H9 (cell line): ENCODE data around the gene CYP26A1. TPM values are rescaled to one million over a fixed set of nuclear protein-coding genes. Genes with fewer than 3 reads are reported as not detected.

ENCODE experiments used
- DNase-seq: peaks from one replicate; pipeline ENCODE4 v3.0.0-alpha.2; 2017
- H2AFZ ChIP-seq: one replicate; pipeline ENCODE4 v1.6.1; 2013; ENCODE audit warnings: mild to moderate bottlenecking, low read length, control low read depth, moderate library complexity
- H2AK5ac ChIP-seq: 2 replicates; pipeline ENCODE4 v1.6.1; 2013; ENCODE audit warnings: low read length, control low read depth, mixed read lengths; ENCODE audit not compliant: insufficient read length
- H2BK120ac ChIP-seq: one replicate; pipeline ENCODE4 v1.6.1; 2013; ENCODE audit warnings: low read depth, mild to moderate bottlenecking, low read length, control low read depth, inconsistent platforms; ENCODE audit not compliant: poor library complexity, severe bottlenecking
- H2BK12ac ChIP-seq: 2 replicates; pipeline ENCODE4 v1.6.1; 2013; ENCODE audit warnings: low read length, control low read depth, mixed read lengths, low read depth; ENCODE audit not compliant: insufficient read length
- H2BK15ac ChIP-seq: 2 replicates; pipeline ENCODE4 v1.6.1; 2013; ENCODE audit warnings: low read depth, low read length, control low read depth
- H2BK20ac ChIP-seq: one replicate; pipeline ENCODE4 v1.6.1; 2013; ENCODE audit warnings: low read depth, mild to moderate bottlenecking, low read length, control low read depth, inconsistent platforms; ENCODE audit not compliant: poor library complexity, severe bottlenecking
- H2BK5ac ChIP-seq: 2 replicates; pipeline ENCODE4 v1.6.1; 2013; ENCODE audit warnings: low read length, control low read depth, mixed read lengths; ENCODE audit not compliant: insufficient read length
- H3K14ac ChIP-seq: 2 replicates; pipeline ENCODE4 v1.6.1; 2013; ENCODE audit warnings: low read length, control low read depth; ENCODE audit not compliant: insufficient read depth
- H3K18ac ChIP-seq: 2 replicates; pipeline ENCODE4 v1.6.1; 2013; ENCODE audit warnings: low read depth, mild to moderate bottlenecking, mixed read lengths, low read length, control low read depth; ENCODE audit not compliant: insufficient read length
- H3K23ac ChIP-seq: 2 replicates; pipeline ENCODE4 v1.6.1; 2013; ENCODE audit warnings: low read length, control low read depth, mixed read lengths, low read depth; ENCODE audit not compliant: insufficient read length
- H3K23me2 ChIP-seq: 2 replicates; pipeline ENCODE4 v1.6.1; 2013; ENCODE audit warnings: low read depth, mild to moderate bottlenecking, mixed read lengths, low read length, control low read depth; ENCODE audit not compliant: insufficient read length, poor library complexity, severe bottlenecking
- H3K27ac ChIP-seq: 2 replicates; pipeline ENCODE4 v1.5.1; 2013; ENCODE audit warnings: low read length, control low read depth, mixed read lengths, low read depth; ENCODE audit not compliant: insufficient read length
- H3K27me3 ChIP-seq: 2 replicates; pipeline ENCODE4 v1.6.1; 2013; ENCODE audit warnings: low read length, control low read depth, inconsistent platforms; ENCODE audit not compliant: insufficient read depth
- H3K4ac ChIP-seq: 2 replicates; pipeline ENCODE4 v1.6.1; 2013; ENCODE audit warnings: low read depth, mild to moderate bottlenecking, control low read depth, inconsistent platforms, low read length, moderate library complexity
- H3K4me1 ChIP-seq: 2 replicates; pipeline ENCODE4 v1.6.1; 2013; ENCODE audit warnings: low read length, control low read depth, inconsistent platforms; ENCODE audit not compliant: insufficient read depth
- H3K4me2 ChIP-seq: 2 replicates; pipeline ENCODE4 v1.6.1; 2013; ENCODE audit warnings: low read length, control low read depth, mixed read lengths; ENCODE audit not compliant: insufficient read length, insufficient read depth
- H3K56ac ChIP-seq: 2 replicates; pipeline ENCODE4 v1.6.1; 2013; ENCODE audit warnings: low read depth, mild to moderate bottlenecking, mixed read lengths, low read length, control low read depth; ENCODE audit not compliant: insufficient read length
- H3K79me1 ChIP-seq: 2 replicates; pipeline ENCODE4 v1.6.1; 2013; ENCODE audit warnings: low read depth, mild to moderate bottlenecking, moderate library complexity, low read length, control low read depth, inconsistent platforms; ENCODE audit not compliant: insufficient read depth, poor library complexity, severe bottlenecking
- H3K79me2 ChIP-seq: 2 replicates; pipeline ENCODE4 v1.6.1; 2013; ENCODE audit warnings: low read length, control low read depth, inconsistent platforms; ENCODE audit not compliant: insufficient read depth
- H3K9ac ChIP-seq: 2 replicates; pipeline ENCODE4 v1.6.1; 2013; ENCODE audit warnings: low read length, control low read depth, mixed read lengths; ENCODE audit not compliant: insufficient read length; ENCODE audit errors: extremely low read depth
- H3K9me3 ChIP-seq: one replicate; pipeline ENCODE4 v1.6.1; 2013; ENCODE audit warnings: low read depth, low read length, inconsistent platforms; ENCODE audit not compliant: control insufficient read depth
- H3T11ph ChIP-seq: one replicate; pipeline ENCODE4 v1.6.1; 2013; ENCODE audit warnings: mild to moderate bottlenecking, low read length, control low read depth, inconsistent platforms
- H4K20me1 ChIP-seq: one replicate; pipeline ENCODE4 v1.6.1; 2013; ENCODE audit not compliant: control insufficient read depth, insufficient read length, insufficient read depth
- H4K5ac ChIP-seq: 2 replicates; pipeline ENCODE4 v1.6.1; 2013; ENCODE audit warnings: low read depth, mild to moderate bottlenecking, mixed read lengths, low read length, control low read depth; ENCODE audit not compliant: insufficient read length
- H4K8ac ChIP-seq: replicated peaks from 2 replicates; pipeline ENCODE4 v1.6.1; 2013; ENCODE audit warnings: low read length, control low read depth, mixed read lengths, low read depth; ENCODE audit not compliant: insufficient read length
- H4K91ac ChIP-seq: 2 replicates; pipeline ENCODE4 v1.6.1; 2013; ENCODE audit warnings: low read depth, mild to moderate bottlenecking, moderate library complexity, mixed read lengths, low read length, control low read depth; ENCODE audit not compliant: insufficient read length
- H3K27ac Mint-ChIP-seq, 3 experiments: 2 replicates in 2 of 3; 3 replicates in 1 of 3; pipeline ENCODE4 v1.8.0; 2020 to 2021; ENCODE audit warnings: mixed read lengths in 3 of 3, mild to moderate bottlenecking in 1 of 3, moderate library complexity in 1 of 3
- H3K27me3 Mint-ChIP-seq: 2 replicates; pipeline ENCODE4 v1.8.0; 2021; ENCODE audit warnings: low read depth, mild to moderate bottlenecking, moderate library complexity, mixed read lengths
- H3K36me3 Mint-ChIP-seq, 3 experiments: 2 replicates in 2 of 3; 3 replicates in 1 of 3; pipeline ENCODE4 v1.8.0; 2020 to 2021; ENCODE audit warnings: low read depth in 3 of 3, mixed read lengths in 3 of 3; ENCODE audit not compliant: insufficient read depth in 1 of 3
- H3K4me1 Mint-ChIP-seq, 2 experiments: 2 replicates each; pipeline ENCODE4 v1.8.0; 2020; ENCODE audit warnings: mixed read lengths in 2 of 2
- H3K4me3 Mint-ChIP-seq, 2 experiments: 2 replicates in 1 of 2; 3 replicates in 1 of 2; pipeline ENCODE4 v1.8.0; 2020 to 2021; ENCODE audit warnings: mild to moderate bottlenecking in 2 of 2, mixed read lengths in 2 of 2, moderate library complexity in 1 of 2
- H3K9me3 Mint-ChIP-seq, 2 experiments: 2 replicates in 1 of 2; 3 replicates in 1 of 2; pipeline ENCODE4 v1.8.0; 2020; ENCODE audit warnings: mild to moderate bottlenecking in 2 of 2, mixed read lengths in 2 of 2, moderate library complexity in 1 of 2
- CTCF ChIP-seq: fragments of 200-600 bp; sonication (generic); conservative IDR thresholded peaks from 3 replicates; pipeline ENCODE4 v1.8.0; 2021; ENCODE audit warnings: antibody characterized with exemption, mild to moderate bottlenecking
- WGBS: extraction: QIAGEN DNeasy Blood & Tissue Kit; methylation state at CpG from one replicate; pipeline ENCODE4 v1.1.7; 2013; ENCODE audit warnings: missing lambda C conversion rate, low lambda C conversion rate, mixed read lengths; ENCODE audit not compliant: insufficient read length; ENCODE audit errors: extremely low coverage; 5-methylcytosine and 5-hydroxymethylcytosine counted together
- total RNA-seq: library from RNA; stranded (reverse); gene quantifications from 2 replicates; pipeline ENCODE4 v1.2.1, GENCODE V29; 2021

Gene CYP26A1
- total RNA-seq, 1 experiment from 2014 or later: 72.1 TPM

- Mint-ChIP-seq H3K36me3 (peaks cover 0 to 8% (median 0%) of the 10 kb centered on the region in 3 experiments; a peak in 1 of 7 replicates), H3K4me1 (peaks cover 33 to 36% of the 10 kb centered on the region in 2 experiments), H3K27ac (no peak overlapping the region), H3K27me3 (peaks cover 8% of the 10 kb centered on the region), H3K9me3 (peaks cover 2 to 3% of the 10 kb centered on the region in 2 experiments; a peak in 1 of 5 replicates), H3K4me3 (no peak overlapping the region; a peak in 1 of 5 replicates)
- H3K23me2 ChIP-seq: no peaks in the 10 kb centered on the region
- no peaks in the 10 kb centered on the region for H3K79me2 ChIP-seq
- H2BK15ac ChIP-seq: no peak overlapping the region
- no peaks in the 10 kb centered on the region for H3K79me1 ChIP-seq
- H4K91ac ChIP-seq: no peak overlapping the region
- H3K14ac ChIP-seq: no peak overlapping the region
- H3K27ac ChIP-seq: no peak overlapping the region
- no peak overlapping the region for H2AK5ac ChIP-seq
- WGBS: no CpG with 5 or more reads among the region's 3 CpGs
- no peak overlapping the region for H3K4ac ChIP-seq
- no peak overlapping the region for H3T11ph ChIP-seq
- DNase-seq: no peak
- H3K4me2 ChIP-seq: no peak overlapping the region
- H2BK120ac ChIP-seq: no peak overlapping the region
- no peak for TF ChIP-seq CTCF
- H3K23ac ChIP-seq: no peak overlapping the region
- no peak overlapping the region for H4K5ac ChIP-seq
- H3K56ac ChIP-seq: no peak overlapping the region
- no peak overlapping the region for H2BK20ac ChIP-seq
- no peak overlapping the region for H2BK12ac ChIP-seq
- H4K20me1 ChIP-seq: no peaks in the 10 kb centered on the region
- H3K4me1 ChIP-seq: no peaks in the 10 kb centered on the region
- H2AFZ ChIP-seq: no peak overlapping the region
- H3K9ac ChIP-seq: no peak overlapping the region
- H4K8ac ChIP-seq: no peak overlapping the region
- H3K18ac ChIP-seq: no peak overlapping the region
- H2BK5ac ChIP-seq: no peak overlapping the region
- peaks cover 1% of the 10 kb centered on the region; the same call in 1 of the 2 replicates for H3K27me3 ChIP-seq
- H3K9me3 ChIP-seq: no peaks in the 10 kb centered on the region
Observed at GRCh38 chr10:93054486-93054885, 19.2 kb upstream of the CYP26A1 start.
